ENCODE measurements around the gene ZNF410.
"Not testable (repeated sequence)": the region's sequence is repeated elsewhere in the genome, so short reads cannot be mapped to it uniquely, and the experiment has no call there.

The ZNF410 gene

GRCh38 chr14:73865534-73866113, 21.0 kb upstream of the ZNF410 start:
- no peak overlapping the region for H3K9ac ChIP-seq (ENCODE audit: low read length)
- H3K4me1 ChIP-seq (ENCODE audit: control insufficient read depth, insufficient read depth, low read length): no peaks in the 10 kb centered on the region
- no peak overlapping the region for H3K27ac ChIP-seq (ENCODE audit: low read depth, low read length)
- H3K36me3 ChIP-seq (ENCODE audit: control insufficient read depth, insufficient read depth, low read length): no peaks in the 10 kb centered on the region
- no peak overlapping the region for H3K4me3 ChIP-seq (ENCODE audit: low read length)
- no peaks in the 10 kb centered on the region for H3K27me3 ChIP-seq (ENCODE audit: control insufficient read depth, insufficient read depth, low read length)

GRCh38 chr14:73869754-73870153, 16.9 kb upstream of the ZNF410 start:
- not testable (repeated sequence) for H3K27ac ChIP-seq (ENCODE audit: low read depth, low read length); H3K27me3 ChIP-seq (ENCODE audit: control insufficient read depth, insufficient read depth, low read length); H3K36me3 ChIP-seq (ENCODE audit: control insufficient read depth, insufficient read depth, low read length); H3K4me3 ChIP-seq (ENCODE audit: low read length); H3K9ac ChIP-seq (ENCODE audit: low read length); H3K4me1 ChIP-seq (ENCODE audit: control insufficient read depth, insufficient read depth, low read length)

DNA sequence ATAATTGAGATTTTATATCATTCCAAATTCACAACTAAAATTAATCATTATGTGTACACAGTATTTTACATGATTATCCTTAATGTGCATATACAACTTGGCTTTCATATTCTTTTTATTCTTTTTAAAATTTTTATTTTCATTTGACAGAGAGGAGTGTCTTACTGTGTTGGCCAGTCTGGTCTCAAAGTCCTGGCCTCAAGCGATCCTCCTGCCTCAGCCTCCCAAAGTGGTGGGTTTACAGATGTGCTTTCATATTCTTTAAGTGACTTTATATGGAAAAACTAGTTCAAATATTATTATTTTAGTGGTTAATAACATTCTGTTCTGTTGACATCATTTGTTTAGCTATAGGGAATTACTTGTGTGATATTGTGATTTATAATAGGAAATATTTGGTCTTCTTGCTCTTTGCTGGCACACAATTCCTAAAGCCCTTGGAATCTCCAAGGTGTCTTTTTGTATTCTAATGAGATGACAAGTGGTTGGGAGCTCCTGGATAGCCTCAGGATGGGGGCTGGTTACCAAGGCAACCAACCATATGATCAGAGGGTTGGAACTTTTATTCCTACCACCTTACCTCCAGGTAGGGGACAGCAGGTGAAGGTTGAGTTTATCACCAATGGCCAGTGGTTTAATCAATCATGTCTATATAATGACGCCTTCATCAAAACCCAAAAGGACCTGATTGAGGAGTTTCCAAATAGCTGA, 16.0 kb upstream of the ZNF410 start:
- Histone ChIP-seq H3K9ac (ENCODE audit: low read length) (no peak overlapping the region), H3K36me3 (ENCODE audit: control insufficient read depth, insufficient read depth, low read length) (peaks cover 3% of the 10 kb centered on the region)

DNA sequence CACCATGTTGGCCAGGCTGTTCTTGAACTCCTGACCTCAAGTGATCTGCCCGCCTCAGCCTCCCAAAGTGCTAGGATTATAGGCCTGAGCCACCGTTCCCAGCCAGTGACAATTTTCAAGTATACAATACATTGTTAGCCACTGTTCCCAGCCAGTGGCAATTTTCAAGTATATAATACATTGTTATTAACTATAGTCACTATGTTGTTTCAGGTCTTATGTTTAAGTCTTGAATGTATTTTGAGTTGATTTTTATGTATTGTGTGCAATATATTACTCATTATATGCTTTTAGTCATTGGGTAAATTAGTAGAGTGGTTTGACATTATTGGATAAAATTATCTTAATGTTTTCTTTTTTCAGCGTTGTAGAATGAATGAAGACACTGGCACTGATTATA, 13.0 kb upstream of the ZNF410 start:
- Histone ChIP-seq H3K4me3 (ENCODE audit: low read length) (no peak overlapping the region), H3K27me3 (ENCODE audit: control insufficient read depth, insufficient read depth, low read length) (no peaks in the 10 kb centered on the region), H3K4me1 (ENCODE audit: control insufficient read depth, insufficient read depth, low read length) (no peaks in the 10 kb centered on the region), H3K27ac (ENCODE audit: low read depth, low read length) (no peak overlapping the region), H3K9ac (ENCODE audit: low read length) (no peak overlapping the region), H3K36me3 (ENCODE audit: control insufficient read depth, insufficient read depth, low read length) (peaks cover 3% of the 10 kb centered on the region)

More for the DNA sequence above, 16.0 kb upstream of the ZNF410 start:
- Histone ChIP-seq H3K4me3 (ENCODE audit: low read length) (no peak overlapping the region), H3K4me1 (ENCODE audit: control insufficient read depth, insufficient read depth, low read length) (no peaks in the 10 kb centered on the region), H3K27ac (ENCODE audit: low read depth, low read length) (no peak overlapping the region), H3K27me3 (ENCODE audit: control insufficient read depth, insufficient read depth, low read length) (no peaks in the 10 kb centered on the region)

- Histone ChIP-seq H3K4me1 (ENCODE audit: control insufficient read depth, insufficient read depth, low read length) (no peaks in the 10 kb centered on the region), H3K27me3 (ENCODE audit: control insufficient read depth, insufficient read depth, low read length) (no peaks in the 10 kb centered on the region), H3K27ac (ENCODE audit: low read depth, low read length) (no peak overlapping the region), H3K9ac (ENCODE audit: low read length) (no peak overlapping the region), H3K36me3 (ENCODE audit: control insufficient read depth, insufficient read depth, low read length) (no peaks in the 10 kb centered on the region), H3K4me3 (ENCODE audit: low read length) (no peak overlapping the region)
These were observed 8.9 kb upstream of the ZNF410 start for GRCh38 chr14:73877790-73878189.

DNA sequence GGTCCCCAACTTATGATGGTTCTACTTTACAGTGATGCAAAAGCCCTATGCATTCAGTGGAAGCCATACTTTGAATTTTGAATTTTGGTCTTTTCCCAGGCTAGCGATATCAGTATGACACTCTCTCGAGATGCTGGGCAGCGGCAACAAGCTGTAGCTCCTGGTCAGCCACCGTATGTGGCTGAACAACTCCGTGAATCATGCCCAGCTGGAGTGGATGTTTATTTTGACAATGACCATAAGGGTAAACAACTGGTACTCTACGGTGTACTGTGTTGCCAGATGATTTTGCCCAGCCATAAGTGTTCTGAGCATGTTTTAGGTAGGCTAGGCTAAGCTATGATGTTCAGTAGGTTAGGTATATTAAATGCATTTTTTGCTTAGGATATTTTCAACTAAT, 8.2 kb upstream of the ZNF410 start:
- no peak overlapping the region for H3K4me3 ChIP-seq (ENCODE audit: low read length)
- no peak overlapping the region for H3K9ac ChIP-seq (ENCODE audit: low read length)
- H3K27ac ChIP-seq (ENCODE audit: low read depth, low read length): no peak overlapping the region
- H3K4me1 ChIP-seq (ENCODE audit: control insufficient read depth, insufficient read depth, low read length): no peaks in the 10 kb centered on the region
- no peaks in the 10 kb centered on the region for H3K36me3 ChIP-seq (ENCODE audit: control insufficient read depth, insufficient read depth, low read length)
- H3K27me3 ChIP-seq (ENCODE audit: control insufficient read depth, insufficient read depth, low read length): no peaks in the 10 kb centered on the region

DNA sequence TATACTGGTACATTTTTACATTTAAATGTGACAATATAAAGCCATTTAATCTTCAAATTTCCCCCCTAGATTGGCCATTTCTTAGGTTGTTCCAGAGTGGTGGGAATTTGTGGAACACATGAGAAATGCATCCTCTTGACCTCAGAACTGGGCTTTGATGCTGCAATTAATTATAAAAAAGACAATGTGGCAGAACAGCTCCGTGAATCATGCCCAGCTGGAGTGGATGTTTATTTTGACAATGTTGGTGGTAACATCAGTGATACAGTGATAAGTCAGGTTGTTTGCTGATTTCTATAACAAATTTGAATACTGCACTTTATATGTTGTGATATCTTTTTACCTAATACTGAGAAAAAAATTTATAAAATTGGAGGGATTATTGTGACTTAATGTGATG, 7.6 kb upstream of the ZNF410 start:
- no peaks in the 10 kb centered on the region for H3K36me3 ChIP-seq (ENCODE audit: control insufficient read depth, insufficient read depth, low read length)
- no peaks in the 10 kb centered on the region for H3K4me1 ChIP-seq (ENCODE audit: control insufficient read depth, insufficient read depth, low read length)
- H3K27ac ChIP-seq (ENCODE audit: low read depth, low read length): no peak overlapping the region
- no peak overlapping the region for H3K4me3 ChIP-seq (ENCODE audit: low read length)
- H3K9ac ChIP-seq (ENCODE audit: low read length): no peak overlapping the region
- no peaks in the 10 kb centered on the region for H3K27me3 ChIP-seq (ENCODE audit: control insufficient read depth, insufficient read depth, low read length)

DNA sequence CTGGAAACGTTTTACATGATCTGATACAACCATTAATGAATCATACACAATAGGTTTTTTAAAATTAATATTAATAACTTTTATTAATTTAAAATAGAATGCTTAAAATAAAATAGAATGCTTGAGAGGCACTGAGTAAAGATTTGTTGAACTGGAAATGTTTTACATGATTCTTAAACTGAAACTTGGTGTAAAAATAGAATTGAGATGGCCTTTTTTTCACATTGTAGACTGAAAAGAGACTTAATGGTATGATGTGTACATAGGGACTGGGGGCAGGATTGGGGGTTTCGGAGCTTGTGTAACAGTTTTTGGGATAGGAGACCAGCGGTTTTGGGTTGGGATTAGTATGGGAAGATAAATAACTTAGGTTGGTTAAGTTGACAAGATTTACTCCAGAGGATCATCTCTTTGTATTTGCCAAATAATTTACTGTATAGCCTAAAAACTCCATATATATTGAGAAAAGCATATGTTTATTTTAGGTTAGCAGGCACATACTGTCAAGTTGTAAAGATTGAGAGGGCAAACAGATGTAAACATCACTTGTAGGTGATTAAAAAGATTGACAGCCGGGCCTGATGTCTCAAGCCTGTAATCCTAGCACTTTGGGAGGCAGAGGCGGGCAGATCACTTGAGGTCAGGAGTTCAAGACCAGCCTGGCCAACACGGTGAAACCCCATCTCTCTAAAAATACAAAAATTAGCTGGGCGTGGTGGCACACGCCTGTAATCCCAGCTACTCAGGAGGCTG, 2.0 kb upstream of the ZNF410 start:
- Histone ChIP-seq H3K4me3 (ENCODE audit: low read length) (no peak overlapping the region), H3K27ac (ENCODE audit: low read depth, low read length) (no peak overlapping the region), H3K4me1 (ENCODE audit: control insufficient read depth, insufficient read depth, low read length) (peaks cover 15% of the 10 kb centered on the region)

DNA sequence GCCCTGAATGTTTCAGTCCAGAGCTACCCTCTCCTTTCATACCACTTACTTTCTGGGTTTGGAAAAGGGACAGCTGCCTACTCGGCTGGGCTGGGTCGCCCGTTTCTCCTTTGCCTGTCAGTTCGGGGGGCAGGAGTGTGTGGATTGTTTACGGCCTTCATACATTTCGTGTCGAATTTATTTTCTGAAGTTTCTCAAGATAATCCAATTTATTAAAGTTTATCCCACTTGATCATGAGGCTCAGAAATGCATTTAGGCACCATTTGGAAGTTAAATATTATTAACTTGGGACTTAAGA, 608 bp downstream of the ZNF410 start:
- no peaks in the 10 kb centered on the region for H3K27me3 ChIP-seq (ENCODE audit: control insufficient read depth, insufficient read depth, low read length)
- H3K4me1 ChIP-seq (ENCODE audit: control insufficient read depth, insufficient read depth, low read length): peaks cover 15% of the 10 kb centered on the region
- H3K36me3 ChIP-seq (ENCODE audit: control insufficient read depth, insufficient read depth, low read length): no peaks in the 10 kb centered on the region
- peak overlapping the region; percentile 98 for H3K27ac ChIP-seq (ENCODE audit: low read depth, low read length)
- peak overlapping the region; percentile 89 for H3K4me3 ChIP-seq (ENCODE audit: low read length)
- H3K9ac ChIP-seq (ENCODE audit: low read length): peak overlapping the region; percentile 69

More for the DNA sequence above, 2.0 kb upstream of the ZNF410 start:
- no peaks in the 10 kb centered on the region for H3K27me3 ChIP-seq (ENCODE audit: control insufficient read depth, insufficient read depth, low read length)
- H3K9ac ChIP-seq (ENCODE audit: low read length): no peak overlapping the region
- H3K36me3 ChIP-seq (ENCODE audit: control insufficient read depth, insufficient read depth, low read length): no peaks in the 10 kb centered on the region

- H3K4me3 ChIP-seq (ENCODE audit: low read length): peak overlapping the region; percentile 89
- H3K36me3 ChIP-seq (ENCODE audit: control insufficient read depth, insufficient read depth, low read length): no peaks in the 10 kb centered on the region
- H3K4me1 ChIP-seq (ENCODE audit: control insufficient read depth, insufficient read depth, low read length): peaks cover 15% of the 10 kb centered on the region
- H3K27ac ChIP-seq (ENCODE audit: low read depth, low read length): peak overlapping the region; percentile 98
- H3K27me3 ChIP-seq (ENCODE audit: control insufficient read depth, insufficient read depth, low read length): no peaks in the 10 kb centered on the region
- peak overlapping the region; percentile 11 for H3K9ac ChIP-seq (ENCODE audit: low read length)
These were observed 1.2 kb downstream of the ZNF410 start for GRCh38 chr14:73887694-73888459.

DNA sequence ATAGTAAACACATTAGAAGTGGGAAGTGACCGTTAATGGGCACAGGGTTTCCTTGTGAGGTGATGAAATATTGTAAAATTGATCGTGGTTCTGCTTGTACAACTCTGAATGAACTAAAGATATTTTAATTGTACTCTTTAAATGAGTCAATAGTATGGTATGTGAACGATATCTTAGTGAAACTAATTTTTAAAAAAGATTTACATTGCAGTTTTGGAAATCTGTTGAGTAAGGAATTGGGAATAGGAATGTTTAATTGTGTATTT, 1.7 kb downstream of the ZNF410 start:
- Histone ChIP-seq H3K9ac (ENCODE audit: low read length) (no peak overlapping the region), H3K36me3 (ENCODE audit: control insufficient read depth, insufficient read depth, low read length) (no peaks in the 10 kb centered on the region), H3K27ac (ENCODE audit: low read depth, low read length) (no peak overlapping the region), H3K4me3 (ENCODE audit: low read length) (peak overlapping the region; percentile 9), H3K4me1 (ENCODE audit: control insufficient read depth, insufficient read depth, low read length) (peaks cover 15% of the 10 kb centered on the region), H3K27me3 (ENCODE audit: control insufficient read depth, insufficient read depth, low read length) (no peaks in the 10 kb centered on the region)

DNA sequence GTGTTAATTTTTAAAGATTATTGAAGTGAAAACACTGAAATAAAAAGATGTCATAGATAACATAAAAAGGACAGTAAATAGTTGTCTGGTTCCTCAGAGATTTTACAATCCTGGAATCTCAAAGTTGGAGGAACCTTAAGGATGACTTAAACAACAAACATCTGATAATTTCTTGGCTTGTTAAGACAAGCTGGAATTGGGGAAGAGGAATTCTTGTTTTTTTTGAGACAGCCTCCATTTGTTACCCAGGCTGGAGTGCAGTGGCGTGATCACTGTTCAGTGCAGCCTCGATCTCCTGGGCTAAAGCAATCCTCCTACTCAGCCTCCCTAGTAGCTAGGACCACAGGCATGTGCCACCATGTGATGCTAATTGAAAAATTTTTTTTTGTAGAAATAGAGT, 2.3 kb downstream of the ZNF410 start:
- no peak overlapping the region for H3K9ac ChIP-seq (ENCODE audit: low read length)
- H3K27me3 ChIP-seq (ENCODE audit: control insufficient read depth, insufficient read depth, low read length): no peaks in the 10 kb centered on the region
- no peak overlapping the region for H3K27ac ChIP-seq (ENCODE audit: low read depth, low read length)
- H3K4me1 ChIP-seq (ENCODE audit: control insufficient read depth, insufficient read depth, low read length): peaks cover 15% of the 10 kb centered on the region
- no peaks in the 10 kb centered on the region for H3K36me3 ChIP-seq (ENCODE audit: control insufficient read depth, insufficient read depth, low read length)
- no peak overlapping the region for H3K4me3 ChIP-seq (ENCODE audit: low read length)

Measured in rectal smooth muscle tissue (tissue), 1 donor.